ENCODE data around the gene NPB.

Gene NPB

GRCh38 chr17:81865358-81865732 is 36.7 kb upstream of the NPB start:
- Histone ChIP-seq H3K27ac (no peak overlapping the region), H3K4me1 (peaks cover 0 to 65% (median 40%) of the 10 kb centered on the region in 4 donors), H3K36me3 (peaks cover 7 to 62% (median 22%) of the 10 kb centered on the region in 3 donors), H3K9me3 (no peaks in the 10 kb centered on the region), H3K27me3 (no peaks in the 10 kb centered on the region), H3K4me3 (no peak overlapping the region)
- intact Hi-C loops (cut with DNase I; ENCODE audit: low total_unique reads), result no loop called here
- TF ChIP-seq CTCF (IDR thresholded peaks at IDR 0.05), result no peak
- DNase-seq, result no peak

- DNase-seq, result no peak
- Histone ChIP-seq H3K27me3 (no peaks in the 10 kb centered on the region), H3K4me1 (peaks cover 0 to 67% (median 40%) of the 10 kb centered on the region in 4 donors), H3K27ac (no peak overlapping the region), H3K9me3 (no peaks in the 10 kb centered on the region), H3K36me3 (peaks cover 7 to 62% (median 22%) of the 10 kb centered on the region in 3 donors), H3K4me3 (no peak overlapping the region)
- intact Hi-C loops (cut with DNase I; ENCODE audit: low total_unique reads), result no loop called here
- TF ChIP-seq CTCF (IDR thresholded peaks at IDR 0.05), result no peak
These were observed 36.2 kb upstream of the NPB start for GRCh38 chr17:81865733-81866439.

- Histone ChIP-seq H3K27me3 (no peaks in the 10 kb centered on the region), H3K4me1 (peaks cover 0 to 63% (median 36%) of the 10 kb centered on the region in 4 donors), H3K36me3 (peaks cover 7 to 62% (median 22%) of the 10 kb centered on the region in 3 donors), H3K9me3 (no peaks in the 10 kb centered on the region), H3K27ac (peak overlapping the region; percentile 12 to 87), H3K4me3 (no peak overlapping the region)
- TF ChIP-seq CTCF (IDR thresholded peaks at IDR 0.05), result no peak
- intact Hi-C loops (cut with DNase I; ENCODE audit: low total_unique reads), result no loop called here
- no peak for DNase-seq
These were observed 35.4 kb upstream of the NPB start for GRCh38 chr17:81866440-81867169.

- Histone ChIP-seq H3K36me3 (peaks cover 7 to 62% (median 22%) of the 10 kb centered on the region in 3 donors), H3K9me3 (no peaks in the 10 kb centered on the region), H3K27ac (peak overlapping the region; percentile 87 to 97), H3K4me1 (peaks cover 0 to 62% (median 32%) of the 10 kb centered on the region in 4 donors), H3K27me3 (no peaks in the 10 kb centered on the region), H3K4me3 (no peak overlapping the region)
- no peak for DNase-seq
- intact Hi-C loops (cut with DNase I; ENCODE audit: low total_unique reads), result no loop called here
- TF ChIP-seq CTCF (IDR thresholded peaks at IDR 0.05), result no peak
These were observed 34.7 kb upstream of the NPB start for GRCh38 chr17:81867170-81867990.

- intact Hi-C loops (cut with DNase I; ENCODE audit: low total_unique reads), result loop anchor here (2.0 kb wide), 1 partner anchor 55 kb away; no protein-coding TSS in a partner anchor
- Histone ChIP-seq H3K4me1 (peaks cover 0 to 67% (median 32%) of the 10 kb centered on the region in 4 donors), H3K36me3 (peaks cover 7 to 62% (median 22%) of the 10 kb centered on the region in 3 donors), H3K27me3 (no peaks in the 10 kb centered on the region), H3K9me3 (no peaks in the 10 kb centered on the region), H3K4me3 (no peak overlapping the region), H3K27ac (peak overlapping the region; percentile 87 to 97)
- no peak for TF ChIP-seq CTCF (IDR thresholded peaks at IDR 0.05)
- no peak for DNase-seq
These were observed 33.9 kb upstream of the NPB start for GRCh38 chr17:81867991-81868673.
